GM19193 (cell line): ENCODE measurements around the gene KRT80.

Source experiments
- POLR2A ChIP-seq: IDR thresholded peaks from 4 replicates; pipeline ENCODE4 v1.6.1; 2011; ENCODE audit not compliant: insufficient read depth, insufficient read length; ENCODE audit errors: extremely low read depth

The KRT80 gene

DNA sequence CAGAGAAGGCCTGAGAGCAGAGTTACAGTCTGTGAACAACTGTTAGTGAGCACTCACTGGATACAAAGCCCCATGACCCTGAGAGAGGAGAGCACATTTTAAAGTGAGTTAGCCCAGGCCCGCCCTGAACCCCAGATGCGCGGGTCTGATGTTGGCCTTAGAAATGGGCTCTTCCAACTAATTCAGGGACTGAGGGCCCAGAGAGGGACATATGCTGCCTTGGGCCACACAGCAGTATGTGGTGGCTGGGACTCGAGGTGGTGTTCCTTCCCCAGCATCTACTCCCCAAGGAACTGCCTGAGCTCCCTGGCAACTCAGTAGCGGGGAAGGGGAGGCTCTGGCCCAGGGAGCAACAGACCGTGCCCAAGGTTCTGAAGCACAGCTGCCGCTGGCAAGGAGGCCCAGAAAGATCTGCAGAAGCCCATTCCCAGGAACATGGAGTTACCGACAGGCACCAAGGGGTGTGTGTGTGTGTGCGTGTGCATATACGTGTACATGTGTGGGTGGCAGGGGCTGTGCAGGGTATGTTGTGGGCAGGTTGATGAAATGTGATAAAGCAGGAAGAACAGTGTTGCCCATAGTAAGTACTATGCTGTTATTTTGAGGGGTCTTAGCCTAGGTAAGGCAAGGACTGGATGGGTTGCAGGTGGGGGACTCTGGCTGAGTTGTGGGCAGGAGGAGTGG, 40.5 kb downstream of the KRT80 start:
- no peak for TF ChIP-seq POLR2A

GRCh38 chr12:52149651-52150241, 42.1 kb downstream of the KRT80 start:
- no peak for TF ChIP-seq POLR2A

- TF ChIP-seq POLR2A: no peak
Observed at GRCh38 chr12:52149182-52149641, 42.6 kb downstream of the KRT80 start.

- TF ChIP-seq POLR2A: no peak
Observed at GRCh38 chr12:52148464-52149181, 43.2 kb downstream of the KRT80 start.

DNA sequence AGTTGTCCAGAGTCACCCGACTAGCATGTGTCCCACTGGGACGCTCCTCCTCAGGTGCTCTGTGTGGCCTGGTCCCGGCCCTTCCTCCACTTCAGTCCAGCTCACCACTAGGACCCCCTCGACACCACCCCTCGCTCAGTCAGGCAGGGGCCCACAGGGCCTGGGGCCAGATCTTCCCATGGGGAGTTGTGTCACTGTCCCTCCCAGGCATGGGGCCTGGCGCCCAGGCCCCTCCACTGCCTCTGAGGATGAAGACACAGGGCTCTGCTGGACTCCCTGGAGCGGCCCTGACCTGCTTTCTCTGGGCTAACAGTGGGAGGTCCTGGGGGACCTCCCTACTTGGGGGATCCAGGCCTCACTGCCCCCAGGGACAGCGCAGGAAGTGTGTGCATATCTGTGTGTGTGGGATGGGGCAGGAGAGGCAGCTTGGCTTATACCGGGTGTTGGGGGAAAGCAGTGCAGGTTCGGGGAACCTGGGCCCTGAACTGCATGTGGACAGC, 43.8 kb downstream of the KRT80 start:
- TF ChIP-seq POLR2A: no peak

DNA sequence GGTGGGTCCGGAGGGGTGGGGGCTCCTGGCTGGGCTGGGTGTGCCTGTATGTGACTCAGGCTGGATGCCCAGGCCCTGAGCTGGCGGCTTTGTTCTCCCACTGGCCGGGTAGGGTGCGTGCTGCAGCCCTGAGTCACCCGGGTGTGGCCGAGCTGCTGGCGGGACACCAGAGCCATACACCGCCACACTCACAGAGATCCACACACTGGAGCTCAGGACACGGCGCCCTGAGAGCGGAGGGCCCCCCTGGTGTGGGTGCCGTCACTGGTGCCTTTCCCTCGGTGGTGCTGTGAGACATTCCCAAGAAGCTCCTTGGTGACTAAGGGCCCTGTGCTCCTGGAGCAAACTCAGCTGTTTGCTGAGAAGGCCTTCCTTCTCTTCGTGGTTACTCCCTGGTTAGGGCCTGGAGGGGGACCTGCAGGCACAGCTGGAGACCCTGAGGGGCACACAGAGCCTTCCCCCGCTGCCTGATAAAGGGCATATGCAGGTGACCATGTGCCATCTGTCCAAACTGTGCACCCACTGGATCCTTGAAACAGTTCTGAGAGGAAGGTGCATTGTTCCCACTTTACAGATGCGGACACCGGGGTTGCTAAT, 44.3 kb downstream of the KRT80 start:
- no peak for TF ChIP-seq POLR2A

GRCh38 chr12:52146822-52147366, 44.9 kb downstream of the KRT80 start:
- TF ChIP-seq POLR2A: no peak

DNA sequence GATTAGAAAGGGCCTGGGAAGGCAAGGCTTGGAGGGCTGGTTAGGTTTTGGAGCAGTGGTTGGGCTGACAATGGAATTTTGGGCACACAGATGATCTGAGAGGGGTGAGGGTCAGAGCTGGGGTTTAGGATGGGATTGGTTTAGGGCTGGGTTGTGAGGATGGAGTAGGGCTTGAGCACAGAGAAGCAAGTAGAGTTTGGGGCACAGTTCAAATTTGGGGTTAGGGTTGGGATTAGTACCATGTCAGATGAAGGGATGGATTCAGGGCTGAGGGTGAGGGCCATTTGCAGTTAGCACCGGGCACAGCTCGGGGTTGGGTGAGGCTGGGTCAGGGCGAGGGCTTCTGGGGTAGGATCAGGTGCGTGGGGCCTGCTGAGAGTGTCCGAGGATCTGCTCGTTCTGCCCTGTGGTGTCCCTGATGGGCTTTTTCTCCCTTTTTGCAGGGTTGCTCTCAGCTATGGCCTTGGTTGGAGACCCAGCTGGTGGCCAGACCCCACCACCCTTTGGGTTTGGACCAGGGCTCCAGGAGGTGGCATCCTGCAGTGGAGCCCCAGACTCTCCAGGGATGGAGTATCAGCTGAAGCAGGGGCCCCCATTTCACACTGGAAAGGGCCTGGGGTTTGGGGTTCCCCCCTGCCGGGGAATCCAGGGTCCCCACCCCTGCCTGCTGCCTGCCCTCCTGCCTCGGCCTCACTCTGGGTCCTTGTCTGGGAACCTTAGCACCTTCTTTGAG, 45.6 kb downstream of the KRT80 start:
- no peak for TF ChIP-seq POLR2A

DNA sequence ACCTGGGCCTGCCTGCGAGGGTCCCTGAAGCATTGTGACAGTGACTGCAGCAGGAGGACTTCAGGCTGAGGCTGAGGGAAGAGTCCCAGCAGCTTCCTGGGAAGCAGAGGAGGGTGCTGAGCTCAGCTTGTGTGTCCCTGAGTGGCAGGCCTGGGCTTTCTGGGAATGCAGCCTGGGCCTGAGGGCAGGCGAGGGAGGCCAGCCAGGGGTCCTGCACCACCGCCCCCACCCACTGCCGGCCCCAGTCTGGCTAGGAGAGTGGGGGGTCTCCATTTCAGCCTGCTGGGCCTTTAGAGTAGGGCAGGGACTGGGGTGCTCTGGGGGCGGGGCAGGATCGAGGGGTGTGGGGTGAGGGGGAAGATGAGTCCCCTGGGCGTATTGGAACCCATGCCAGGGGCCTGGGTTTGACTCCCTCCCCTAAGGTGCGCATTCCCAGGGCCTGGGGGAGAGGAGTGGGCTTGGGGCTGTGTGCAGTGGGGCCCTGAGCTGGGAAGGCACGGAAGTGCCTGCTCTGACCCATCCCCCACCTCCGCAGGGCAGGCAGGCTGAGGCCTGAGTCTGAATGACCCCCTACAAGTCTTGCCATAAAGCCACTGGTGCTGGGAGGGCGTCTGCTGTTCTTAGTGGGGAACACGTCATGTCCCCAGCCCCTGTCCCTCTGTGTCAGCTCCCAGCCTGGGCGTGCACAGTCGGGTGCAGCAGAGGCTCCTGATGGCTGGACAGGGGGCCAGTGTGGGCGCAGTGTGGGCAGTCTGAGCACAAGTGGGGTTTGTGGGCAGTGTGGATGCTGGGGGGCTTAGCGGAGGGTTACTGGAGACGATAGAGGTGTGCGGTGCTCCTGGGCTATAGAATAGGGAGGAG, 46.4 kb downstream of the KRT80 start:
- TF ChIP-seq POLR2A: no peak

DNA sequence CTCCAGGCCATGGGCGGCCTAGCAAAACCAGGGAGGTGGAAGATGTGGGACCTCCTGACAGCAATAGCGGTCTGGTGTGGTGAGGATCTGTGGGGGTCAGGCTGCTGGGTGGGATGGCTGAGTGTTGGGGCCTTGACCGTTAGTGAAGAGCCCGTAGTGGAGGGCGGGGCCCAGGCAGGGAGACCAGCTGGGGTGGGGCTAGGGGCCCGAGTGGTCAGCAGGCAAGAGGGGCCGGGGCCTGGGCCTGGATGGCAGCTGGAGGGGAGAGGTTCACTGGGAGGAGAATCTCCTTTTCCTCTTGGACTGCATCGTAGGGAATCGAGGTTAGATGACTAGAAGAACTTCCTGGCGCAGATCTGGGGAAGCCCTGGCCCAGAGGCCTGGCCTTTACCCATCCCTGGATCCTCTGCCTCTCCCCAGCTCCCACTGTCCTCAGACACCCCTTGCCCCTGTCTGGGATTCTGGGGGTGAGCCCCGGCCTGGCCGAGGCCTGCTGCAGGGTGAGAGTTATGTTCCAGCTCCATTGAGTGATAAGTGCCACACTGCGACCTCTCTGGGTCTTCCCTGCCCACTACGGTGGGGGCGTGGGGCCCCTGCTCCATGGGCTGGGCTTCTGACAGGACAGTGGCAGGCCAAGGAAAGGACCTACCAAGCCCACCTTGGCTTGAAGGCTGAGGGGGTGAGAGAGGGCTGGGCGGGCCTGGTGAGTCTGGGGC, 47.1 kb downstream of the KRT80 start:
- no peak for TF ChIP-seq POLR2A

- TF ChIP-seq POLR2A: no peak
Observed at GRCh38 chr12:52142431-52142830, 49.4 kb downstream of the KRT80 start.

DNA sequence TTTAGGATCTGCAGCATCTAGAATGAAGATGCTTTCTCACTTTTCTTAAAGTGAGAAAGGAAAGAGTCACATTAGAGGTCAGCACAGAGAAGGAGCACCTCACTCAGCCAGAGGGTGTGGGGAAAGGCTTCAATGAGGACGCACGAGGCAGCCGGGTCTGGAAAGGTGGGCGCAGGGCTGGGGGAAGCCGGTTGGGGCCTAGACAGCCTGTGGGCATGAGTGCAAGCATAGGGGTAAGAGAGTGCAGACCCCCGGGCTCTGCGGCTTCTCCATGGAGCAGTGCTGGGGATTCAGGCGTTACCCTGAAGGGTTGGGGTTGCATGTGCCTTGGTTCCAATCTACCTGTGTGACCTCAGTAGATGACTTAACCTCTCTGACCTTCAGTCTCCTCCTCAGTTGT, 49.9 kb downstream of the KRT80 start:
- no peak for TF ChIP-seq POLR2A

DNA sequence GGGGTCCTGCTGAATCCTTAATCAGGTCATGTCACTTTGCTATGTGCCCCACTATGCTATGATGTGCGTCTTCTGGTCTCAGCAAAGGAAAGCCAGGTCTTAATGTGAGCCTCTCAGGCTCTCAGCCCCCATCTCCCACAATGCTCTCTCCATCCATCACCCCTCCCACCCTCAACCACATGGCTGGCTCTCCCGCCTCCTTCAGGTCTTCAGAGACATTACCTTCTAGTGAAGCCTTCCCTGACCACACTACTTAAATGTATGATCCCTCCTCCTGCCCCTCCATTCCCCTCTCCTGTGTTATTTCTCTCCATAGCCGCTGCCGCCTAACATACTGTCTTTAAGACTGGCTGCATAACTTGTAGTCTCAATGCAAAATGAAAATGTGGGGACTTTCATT, 50.5 kb downstream of the KRT80 start:
- TF ChIP-seq POLR2A: no peak

DNA sequence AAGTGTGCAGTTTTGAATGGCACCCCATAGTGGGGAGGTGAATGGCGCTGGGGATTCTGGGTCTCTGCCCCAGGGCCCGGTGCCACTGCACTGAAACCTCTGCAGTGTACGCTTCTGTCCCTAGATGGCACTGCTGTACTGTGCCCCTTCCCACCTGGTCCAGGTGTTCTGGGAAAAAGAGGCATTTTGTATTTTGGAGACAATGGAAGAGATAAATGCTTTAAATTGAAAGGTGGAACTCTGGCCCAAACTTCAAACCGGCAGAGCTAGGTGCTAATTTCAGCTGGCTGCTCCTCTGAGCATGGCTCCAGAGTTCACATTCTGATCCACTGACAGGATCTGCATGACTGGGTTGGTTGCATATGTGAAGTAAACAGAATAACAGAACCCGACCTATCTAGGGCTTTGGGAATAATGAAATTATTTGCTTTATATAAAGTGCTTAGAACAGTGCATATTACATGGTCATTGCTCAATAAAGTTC, 52.2 kb downstream of the KRT80 start:
- TF ChIP-seq POLR2A: no peak

- TF ChIP-seq POLR2A: no peak
Observed at GRCh38 chr12:52139147-52139546, 52.7 kb downstream of the KRT80 start.
